GM21423 (cell line): ENCODE results near the gene MICU2.

Experiments
- ATAC-seq: cut with Tn5 transposase; IDR thresholded peaks from one replicate; pipeline ENCODE4 v1.9.1; 2021; ENCODE audit warnings: mild to moderate bottlenecking, moderate library complexity; ENCODE audit not compliant: unreplicated experiment

Gene MICU2

DNA sequence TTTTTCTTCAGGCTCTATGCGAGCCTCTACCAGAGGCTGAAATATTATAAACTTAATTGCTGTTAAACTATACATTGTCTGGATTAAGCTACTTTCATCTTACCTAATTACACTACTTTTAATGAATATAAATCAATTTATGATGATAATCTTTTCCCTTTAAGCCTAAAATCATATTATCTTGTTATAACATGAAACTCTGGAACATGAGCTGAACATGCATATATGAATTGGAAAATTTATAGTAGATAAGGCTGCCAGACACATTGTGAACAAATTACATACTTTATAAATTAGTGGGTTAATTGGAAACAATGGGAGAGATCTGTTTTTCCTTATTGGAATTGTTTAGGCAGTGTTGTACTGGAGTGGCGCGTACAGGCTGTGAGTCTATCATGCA lies 99.6 kb downstream of the MICU2 start:
- ATAC-seq, result no peak

DNA sequence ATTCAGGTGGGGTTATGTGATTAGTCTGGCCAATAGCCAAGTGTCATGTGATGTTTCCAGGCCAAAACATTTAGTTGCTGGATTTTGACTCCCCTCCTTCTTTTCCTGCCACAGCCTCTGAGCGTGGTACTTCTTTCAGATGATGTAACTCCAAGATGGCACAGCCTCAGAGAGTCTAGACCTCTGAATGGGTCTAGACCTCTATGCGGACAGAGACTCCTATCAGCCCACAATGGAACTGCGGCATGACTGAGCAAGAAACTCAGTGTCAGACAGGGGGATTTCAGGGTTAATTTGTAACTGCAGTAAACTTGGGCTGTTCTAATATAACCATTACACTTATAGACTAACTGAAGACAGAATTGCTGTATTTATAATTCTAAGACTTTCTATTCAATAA lies 102.3 kb downstream of the MICU2 start:
- ATAC-seq, result no peak

DNA sequence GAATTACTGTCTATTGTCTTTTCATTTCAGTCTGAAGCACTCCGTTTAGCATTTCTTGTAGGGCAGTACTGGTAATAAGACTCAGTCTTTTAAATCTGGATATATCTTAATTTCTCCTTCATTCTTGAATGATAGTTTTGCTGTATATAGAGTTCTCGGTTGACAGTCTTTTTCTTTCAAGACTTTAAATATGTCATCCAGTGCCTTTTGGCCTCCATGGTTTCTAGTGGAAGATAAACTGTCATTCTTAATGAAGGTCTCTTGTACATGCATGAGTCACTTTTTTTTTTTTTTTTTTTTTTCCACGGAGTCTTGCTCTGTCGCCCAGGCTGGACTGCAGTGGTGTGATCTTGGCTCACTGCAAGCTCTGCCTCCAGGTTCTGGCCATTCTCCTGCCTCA lies 117.6 kb downstream of the MICU2 start:
- ATAC-seq, result no peak

DNA sequence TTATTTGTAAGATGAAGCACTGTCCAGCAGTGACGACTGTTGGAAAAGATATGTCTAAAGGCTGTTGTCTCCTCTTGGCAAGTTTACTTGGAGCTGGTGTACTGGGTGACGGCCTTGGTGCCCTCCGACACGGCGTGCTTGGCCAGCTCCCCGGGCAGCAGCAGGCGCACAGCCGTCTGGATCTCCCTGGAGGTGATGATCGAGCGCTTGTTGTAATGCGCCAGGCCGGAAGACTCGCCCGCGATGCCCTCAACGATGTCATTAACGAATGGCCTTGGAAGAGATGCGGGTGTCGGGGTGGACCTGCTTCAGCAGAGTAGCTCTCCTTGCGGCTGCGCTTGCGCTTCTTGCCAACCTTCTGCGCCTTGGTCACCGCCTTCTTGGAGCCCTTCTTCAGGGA lies 120.2 kb downstream of the MICU2 start:
- ATAC-seq, result no peak

DNA sequence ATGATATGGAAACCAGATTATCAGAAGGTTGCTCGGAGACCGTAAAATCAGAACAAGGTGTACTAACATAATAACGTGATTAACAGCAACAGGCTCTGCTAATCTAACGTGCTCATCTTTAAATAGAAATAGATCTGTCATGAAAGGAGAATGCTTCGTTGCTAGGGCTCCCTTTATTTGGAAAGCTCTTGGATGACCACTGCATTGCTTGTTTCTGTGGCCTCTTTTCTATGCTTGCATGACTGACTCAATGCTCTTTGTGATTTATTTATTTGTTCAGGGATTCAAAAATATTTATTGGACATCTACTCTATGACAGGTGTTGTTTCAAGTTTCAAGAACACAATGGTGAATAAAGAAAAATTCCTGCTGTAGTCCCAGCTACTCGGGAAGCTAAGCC lies 122.6 kb downstream of the MICU2 start:
- ATAC-seq, result no peak

DNA sequence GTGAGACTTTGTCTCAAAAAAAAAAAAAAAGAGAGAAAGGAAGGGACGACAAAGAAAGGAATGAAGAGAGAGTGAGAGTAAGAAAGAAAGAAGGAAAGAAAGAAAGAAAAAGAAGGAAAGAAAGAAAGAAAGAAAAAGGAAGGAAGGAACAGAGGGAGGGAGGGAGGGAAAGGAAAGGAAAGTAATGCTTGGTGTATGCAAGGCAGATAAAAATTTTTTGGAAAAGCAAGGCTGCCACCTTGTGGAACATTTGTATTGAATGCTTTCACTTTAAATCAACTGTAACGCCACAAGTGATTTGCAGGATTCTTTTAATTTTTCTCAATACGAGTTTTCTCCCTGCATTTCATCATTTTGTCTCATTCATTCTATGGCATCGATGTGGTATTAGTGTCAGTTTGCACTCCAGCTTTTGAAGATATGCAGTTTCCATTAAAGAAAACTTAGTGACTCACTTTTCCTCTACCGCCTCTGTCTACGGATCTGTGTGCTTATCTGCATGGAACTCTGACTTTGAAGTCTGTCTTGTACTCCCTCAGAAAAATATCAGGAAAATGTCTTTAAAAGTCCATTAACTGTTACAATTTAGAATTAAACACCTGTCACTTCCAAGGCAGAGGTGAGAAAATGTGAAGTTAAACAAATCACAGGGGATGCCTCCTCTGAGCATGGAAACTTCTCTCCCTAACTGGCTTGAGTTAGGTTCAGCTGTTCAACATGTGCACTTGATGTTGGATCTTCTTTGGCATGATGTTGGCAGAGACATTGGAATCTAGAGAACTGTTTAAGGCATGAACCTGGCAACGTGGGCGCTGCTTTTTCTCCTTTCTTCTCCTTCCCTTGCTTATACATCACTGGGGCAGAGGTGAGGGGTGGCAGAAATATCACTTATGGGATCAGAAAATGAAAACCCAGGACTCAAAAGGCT lies 124.8 kb downstream of the MICU2 start:
- ATAC-seq, result no peak

DNA sequence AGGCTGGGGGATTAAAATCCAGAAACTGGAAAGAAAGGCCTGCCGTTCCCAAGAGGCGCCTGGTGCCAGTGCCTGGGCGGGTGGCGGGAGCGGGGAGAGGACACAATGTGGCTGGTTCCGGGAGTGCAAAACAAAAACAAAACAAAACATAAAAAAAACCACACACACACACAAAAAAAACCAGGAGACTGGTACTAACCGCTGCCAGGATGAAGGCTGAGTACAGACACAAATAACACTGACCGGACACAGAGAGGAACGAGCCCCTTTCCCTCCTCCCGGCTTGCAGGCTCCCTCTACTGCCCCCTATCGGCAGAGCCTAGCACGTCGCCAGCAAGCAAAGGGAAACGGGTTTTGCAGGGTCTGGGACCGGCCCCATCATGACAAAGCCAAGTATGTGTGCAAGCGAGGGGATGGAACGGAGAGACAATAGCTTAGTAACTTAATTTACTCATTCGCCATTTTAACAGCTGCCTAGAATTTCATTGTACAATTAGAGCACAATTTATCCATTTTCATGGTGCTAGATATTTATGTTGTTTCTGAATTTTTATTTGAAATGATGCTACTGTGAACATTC lies 127.0 kb downstream of the MICU2 start:
- peak; percentile 87 for ATAC-seq

DNA sequence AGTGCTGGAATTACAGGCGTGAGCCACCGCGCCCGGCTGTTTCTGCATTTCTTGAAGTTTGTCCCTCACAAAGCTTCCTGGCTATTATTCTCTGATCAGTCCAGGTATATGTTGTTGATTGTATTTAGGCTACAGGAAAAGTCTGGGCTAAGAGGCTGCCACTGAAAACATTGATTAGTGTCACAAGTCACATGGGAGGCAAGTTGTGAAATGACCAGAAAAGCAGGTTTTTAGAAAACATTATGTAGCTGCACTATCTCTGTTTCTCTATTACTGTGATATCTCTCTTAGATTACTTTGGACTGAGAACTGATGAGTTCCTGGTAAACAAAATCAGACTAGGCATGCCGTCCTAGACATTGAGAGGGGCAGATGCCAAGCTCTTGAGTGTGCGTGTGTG lies 128.9 kb downstream of the MICU2 start:
- no peak for ATAC-seq

DNA sequence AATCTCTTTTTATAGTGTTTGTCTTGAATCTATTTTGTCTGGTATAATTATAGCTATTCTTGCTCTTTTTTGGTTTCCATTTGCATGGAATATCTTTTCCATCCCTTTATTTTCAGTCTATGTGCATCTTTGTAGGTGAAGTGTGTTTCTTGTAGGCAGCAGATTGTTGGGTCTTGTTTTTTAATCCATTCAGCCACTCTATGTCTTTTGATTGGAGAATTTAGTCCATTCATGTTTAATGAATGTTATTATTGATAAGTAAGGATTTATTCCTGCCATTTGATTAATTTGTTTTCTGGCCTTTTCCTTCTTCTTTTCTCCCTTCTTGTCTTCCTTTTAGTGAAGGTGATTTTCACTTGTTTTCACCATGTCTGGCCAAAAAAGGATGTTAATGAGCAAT lies 133.2 kb downstream of the MICU2 start:
- ATAC-seq, result no peak

DNA sequence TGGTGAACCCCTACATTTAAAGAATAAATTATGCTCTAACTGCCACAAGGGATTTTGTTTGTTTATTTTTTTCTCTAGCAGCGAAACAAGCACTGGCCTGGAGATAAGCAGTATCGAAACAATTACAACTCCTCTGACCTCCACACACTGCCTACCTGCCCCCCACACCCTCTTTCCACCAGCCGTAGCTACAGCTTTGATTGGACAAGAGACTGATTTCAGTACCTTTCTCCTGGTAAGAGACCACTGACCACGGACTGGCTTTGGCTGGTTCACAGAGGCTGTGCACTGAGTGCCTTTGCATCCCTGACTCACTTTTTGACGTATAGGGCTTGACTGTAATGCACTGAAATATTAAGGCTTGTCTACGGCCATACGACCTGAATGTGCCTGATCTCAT lies 137.4 kb downstream of the MICU2 start:
- no peak for ATAC-seq

DNA sequence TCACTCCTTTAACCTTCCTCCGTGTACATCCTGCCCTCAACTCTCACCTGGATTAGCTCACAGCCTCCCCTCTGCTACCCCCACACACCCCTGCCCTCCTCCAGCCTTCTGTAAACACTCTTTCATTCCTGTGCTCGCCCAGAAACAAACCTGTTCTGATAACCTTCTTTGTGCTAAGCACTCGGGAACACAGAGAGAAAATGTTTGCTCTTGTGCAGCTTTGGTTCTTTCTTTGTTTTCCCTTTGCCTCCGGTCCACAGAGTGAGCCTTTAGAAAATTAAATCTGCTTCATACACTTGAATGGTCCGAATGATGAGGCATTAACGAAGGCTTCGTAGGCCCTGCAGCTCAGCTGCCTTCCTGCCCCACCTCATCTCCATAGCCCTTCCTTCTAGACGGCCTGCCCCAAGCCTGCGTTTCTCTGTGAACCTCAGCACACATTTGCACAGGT lies 138.2 kb downstream of the MICU2 start:
- ATAC-seq, result no peak

DNA sequence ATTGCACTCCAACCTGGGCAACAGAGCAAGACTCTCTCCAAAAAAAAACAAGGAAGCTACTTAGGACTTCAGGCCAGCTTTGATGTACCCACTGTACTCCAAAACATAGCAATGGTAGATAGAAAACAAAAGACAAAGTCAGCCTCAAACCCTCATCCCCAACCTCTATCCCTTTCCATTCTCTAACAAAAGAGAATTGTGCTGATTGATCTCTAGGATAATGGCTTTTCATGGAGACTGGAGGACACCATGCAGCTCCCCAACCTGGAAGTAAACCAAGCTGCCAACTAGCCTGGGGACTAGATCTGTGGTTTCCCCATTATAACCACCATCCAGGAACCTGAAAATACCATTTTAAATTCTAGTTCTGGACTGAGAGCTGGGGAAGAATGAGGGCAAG lies 140.5 kb downstream of the MICU2 start:
- no peak for ATAC-seq

DNA sequence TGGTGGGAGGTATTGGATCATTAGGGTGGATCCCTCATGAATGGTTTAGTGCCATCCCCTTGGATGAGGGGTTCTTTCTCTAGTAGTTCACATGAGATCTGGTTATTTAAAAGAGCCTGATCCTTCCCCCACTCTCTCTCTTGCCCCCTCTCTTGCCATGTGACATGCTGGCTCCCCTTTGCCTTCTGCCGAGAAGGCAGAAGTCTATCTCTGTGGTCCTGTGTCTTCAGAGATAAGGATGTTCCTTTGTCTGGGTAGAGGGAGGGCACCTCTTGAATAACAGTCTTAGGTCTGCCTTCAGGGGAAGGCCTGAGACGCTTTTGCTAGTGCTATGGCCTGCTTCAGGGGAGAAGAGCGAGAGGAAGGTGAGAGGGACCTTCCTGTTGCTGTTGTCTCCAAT lies 142.8 kb downstream of the MICU2 start:
- ATAC-seq, result no peak

DNA sequence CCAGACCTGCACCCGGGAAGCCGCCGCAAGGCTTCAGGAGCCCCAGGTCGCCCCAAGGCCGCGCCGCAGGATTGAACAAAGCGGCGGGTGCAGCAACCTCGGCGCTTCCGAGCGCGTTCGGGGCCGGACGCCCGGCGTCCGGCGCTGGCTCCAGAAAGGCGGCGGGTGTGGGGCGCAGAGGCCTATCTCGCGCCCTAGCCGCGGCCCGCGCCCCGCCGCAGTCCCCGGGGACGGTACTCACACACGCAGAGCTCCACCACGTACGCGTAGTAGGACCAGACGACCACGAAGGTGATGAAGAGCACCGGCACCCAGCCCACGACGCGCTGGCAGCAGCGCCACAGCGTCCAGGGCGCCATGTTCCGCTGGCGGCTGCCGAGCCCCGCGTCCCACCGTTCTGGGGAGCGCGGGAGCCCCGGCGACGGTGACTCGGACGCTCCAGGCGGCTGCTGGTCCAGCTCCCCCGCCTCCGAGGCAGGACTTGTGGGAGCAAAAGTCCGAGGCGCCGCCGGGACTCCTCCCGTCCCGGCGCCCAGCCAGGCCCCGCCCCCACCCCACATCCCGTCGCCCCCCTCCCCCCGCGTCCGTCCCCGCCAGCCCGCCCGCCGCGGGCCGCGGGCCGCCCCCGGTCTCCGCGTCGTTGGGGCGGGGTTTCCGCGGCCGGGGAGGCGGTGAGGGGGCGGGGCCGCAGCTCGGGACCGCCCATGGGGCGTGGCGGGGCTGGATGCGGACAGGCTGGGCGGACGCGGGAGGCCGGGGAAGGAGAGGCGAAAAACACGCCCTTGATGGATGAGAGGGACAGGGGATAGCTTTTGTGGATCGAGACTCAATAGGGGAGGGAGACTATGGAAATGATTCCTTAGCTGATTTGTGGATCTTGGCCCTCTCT lies 144.9 kb downstream of the MICU2 start, which contains the start of gene ZDHHC20:
Gene ZDHHC20 (minus strand): TSS at position 491 of the 889 bp plus-strand sequence. CDS start 132 bp downstream, at position 359.
- ATAC-seq, result peak; percentile 93

DNA sequence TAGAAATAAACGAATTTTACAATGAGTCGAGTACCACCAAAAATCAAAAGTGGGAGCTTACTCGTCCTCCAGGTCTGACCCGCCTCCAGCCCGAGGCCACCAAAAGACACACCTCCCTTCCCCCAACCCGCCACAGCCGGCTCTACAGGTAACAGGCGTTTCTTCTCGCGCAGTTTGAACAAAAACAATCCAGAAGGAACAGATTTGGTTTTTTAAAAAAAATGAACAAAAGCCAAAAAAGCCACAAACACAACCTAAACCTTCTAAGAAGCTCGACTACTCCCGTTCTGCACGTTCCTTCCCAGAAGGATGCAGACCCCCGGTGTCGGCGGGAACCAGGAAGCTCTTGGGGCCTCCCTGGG lies 145.5 kb downstream of the MICU2 start:
- no peak for ATAC-seq

DNA sequence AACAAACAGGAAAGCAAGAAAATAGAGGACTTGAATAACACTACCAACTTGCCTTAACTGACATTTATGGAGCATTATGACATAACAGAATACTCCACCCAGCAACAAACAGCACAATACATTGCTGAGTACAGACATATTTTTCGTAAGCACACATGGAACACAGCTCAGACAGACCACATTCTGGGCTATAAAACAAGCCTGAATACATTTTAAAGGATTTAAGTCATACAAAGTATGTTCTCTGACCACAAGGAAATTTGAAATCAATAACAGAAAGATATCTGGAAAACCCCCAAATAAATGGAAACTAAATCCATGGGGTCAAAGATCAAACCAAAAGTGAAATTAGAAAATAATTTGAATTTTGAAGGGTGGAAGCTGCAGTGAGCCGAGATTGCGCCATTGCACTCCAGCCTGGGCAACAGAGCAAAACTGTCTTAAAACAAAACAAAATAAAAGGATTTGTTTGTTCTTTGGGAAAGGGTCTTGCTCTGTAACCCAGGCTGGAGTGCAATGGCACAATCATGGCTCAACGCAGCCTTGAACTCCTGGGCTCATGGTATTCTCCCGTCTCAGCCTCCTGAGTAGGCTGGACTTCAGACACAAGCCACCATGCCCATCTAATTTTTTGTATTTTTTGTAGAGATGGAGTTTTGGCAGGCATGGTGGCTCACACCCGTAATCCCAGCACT lies 150.4 kb downstream of the MICU2 start:
- no peak for ATAC-seq

DNA sequence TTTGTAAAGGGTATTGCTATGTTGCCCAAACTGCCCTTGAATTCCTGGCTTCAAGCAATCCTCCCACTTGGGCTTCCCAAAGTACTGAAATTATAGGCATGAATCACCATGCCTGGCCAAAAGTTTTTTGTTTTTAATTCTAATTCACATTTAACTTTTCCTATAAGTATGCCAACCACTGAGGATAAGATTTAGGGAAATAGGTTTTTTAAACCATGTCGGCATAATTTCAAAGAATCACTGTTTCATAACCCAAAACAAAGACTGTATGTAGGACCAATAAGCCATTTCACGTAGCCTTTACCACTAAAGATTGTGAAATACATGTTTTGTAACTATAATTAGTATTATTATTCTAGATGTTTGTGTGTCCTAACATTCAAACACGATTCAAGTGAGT lies 153.0 kb downstream of the MICU2 start:
- ATAC-seq, result no peak

DNA sequence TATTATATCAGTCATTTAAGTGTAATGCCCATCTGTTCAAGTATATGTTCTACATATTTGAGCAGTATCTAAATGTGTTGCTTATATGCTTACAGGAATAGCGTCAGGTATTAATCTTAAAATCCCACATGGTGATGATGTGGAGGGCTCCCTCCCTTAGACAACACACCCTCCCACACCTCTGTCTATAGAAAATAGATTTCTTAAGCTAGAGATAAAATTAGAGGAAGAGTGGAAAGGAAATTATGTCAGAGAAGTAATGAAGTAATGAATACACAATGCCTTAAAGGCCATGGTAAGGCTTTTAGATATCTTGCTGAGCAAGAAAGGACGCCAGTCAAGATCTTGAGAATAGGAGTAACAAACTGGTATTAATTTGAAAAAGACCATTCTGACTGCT lies 157.3 kb downstream of the MICU2 start:
- ATAC-seq, result no peak

DNA sequence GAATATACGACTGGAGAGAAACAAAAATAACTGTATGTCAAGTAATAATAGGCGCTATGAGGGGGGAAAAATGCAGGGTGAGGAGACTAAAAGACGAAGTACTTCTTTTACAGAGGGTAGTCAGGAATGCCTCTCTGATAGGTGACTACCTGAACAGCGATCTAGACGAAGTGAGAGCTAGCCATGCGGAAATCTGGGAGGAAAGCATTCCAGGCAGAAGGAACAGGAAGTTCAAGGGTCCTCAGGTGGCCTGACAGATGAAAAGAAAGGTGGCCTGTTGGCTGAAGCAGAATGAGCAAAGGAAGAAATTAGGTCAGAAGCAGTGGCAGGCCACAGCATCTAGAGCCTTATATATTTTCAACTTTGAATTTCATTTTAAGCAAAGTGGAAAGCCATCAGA lies 158.2 kb downstream of the MICU2 start:
- no peak for ATAC-seq

DNA sequence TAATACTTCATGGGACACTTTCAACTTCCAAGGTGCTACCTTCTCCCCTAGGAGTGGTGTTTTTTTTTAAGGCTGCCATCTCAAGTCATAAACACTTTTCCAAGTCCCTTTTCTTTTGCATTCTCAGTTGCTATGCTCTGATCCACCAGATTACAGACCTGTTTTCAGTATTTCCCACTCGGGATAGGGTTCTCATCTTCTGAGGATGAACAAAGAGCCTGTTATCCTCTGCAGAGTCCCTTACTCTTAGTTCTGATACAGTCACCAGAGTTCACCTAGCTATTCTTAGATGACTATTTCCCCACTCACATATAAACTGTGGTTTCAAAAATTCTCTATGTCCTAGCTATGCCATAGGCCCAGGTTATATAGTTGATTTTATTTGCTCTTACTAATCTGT lies 160.8 kb downstream of the MICU2 start:
- no peak for ATAC-seq
